ENCODE data around the gene PGF.

- TF ChIP-seq CTCF (IDR thresholded peaks at IDR 0.05; ENCODE audit: poor library complexity) (no peak), EZH2 (IDR thresholded peaks at IDR 0.05; ENCODE audit: borderline replicate concordance) (no peak), EZH2phosphoT487 (IDR thresholded peaks at IDR 0.05; ENCODE audit: low read depth, severe bottlenecking, unreplicated experiment) (no peak)
Measured at GRCh38 chr14:74954947-74955228, 509 bp downstream of the PGF start.

All from hepatocyte (in vitro differentiated cells).